HFF-Myc (cell line): ENCODE results near the gene CNOT6.
"Not testable (repeated sequence)": the region's sequence is repeated elsewhere in the genome, so short reads cannot be mapped to it uniquely, and the experiment has no call there.

ENCODE experiments used
- DNase-seq: peaks from one replicate; pipeline ENCODE4 v3.0.0-alpha.2; 2011; ENCODE audit warnings: low read depth; ENCODE audit errors: extremely low read depth
- H3K4me3 ChIP-seq: replicated peaks from 2 replicates; pipeline ENCODE4 v1.5.1; 2011; ENCODE audit warnings: low read depth, mild to moderate bottlenecking, control low read depth, low read length
- TF ChIP-seq, protein P1 (sequence below): IDR thresholded peaks from 2 replicates; pipeline ENCODE4 v1.5.1; 2012; ENCODE audit warnings: mild to moderate bottlenecking, low read depth, low read length, control low read depth; ENCODE audit errors: missing control alignments

CNOT6 gene

DNA sequence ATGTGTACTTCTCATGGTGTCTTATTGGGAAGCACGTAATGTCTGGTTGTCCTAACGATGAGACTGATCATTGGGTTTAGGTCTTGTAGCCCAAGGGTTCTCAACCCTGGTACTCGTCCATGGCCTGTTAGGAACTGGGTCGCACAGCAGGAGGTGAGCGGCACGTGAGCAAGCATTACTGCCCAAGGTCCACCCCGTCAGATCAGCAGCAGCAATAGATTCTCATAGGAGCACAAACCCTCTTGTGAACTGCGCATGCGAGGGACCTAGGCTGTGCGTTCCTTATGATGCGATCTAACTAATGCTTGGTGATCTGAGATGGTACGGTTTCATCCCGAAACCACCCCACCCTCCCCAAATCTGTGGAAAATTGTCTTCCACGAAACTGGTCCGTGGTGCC, 33.5 kb downstream of the CNOT6 start:
- no peak for DNase-seq
- no peak overlapping the region for H3K4me3 ChIP-seq
- TF ChIP-seq, protein P1, sequence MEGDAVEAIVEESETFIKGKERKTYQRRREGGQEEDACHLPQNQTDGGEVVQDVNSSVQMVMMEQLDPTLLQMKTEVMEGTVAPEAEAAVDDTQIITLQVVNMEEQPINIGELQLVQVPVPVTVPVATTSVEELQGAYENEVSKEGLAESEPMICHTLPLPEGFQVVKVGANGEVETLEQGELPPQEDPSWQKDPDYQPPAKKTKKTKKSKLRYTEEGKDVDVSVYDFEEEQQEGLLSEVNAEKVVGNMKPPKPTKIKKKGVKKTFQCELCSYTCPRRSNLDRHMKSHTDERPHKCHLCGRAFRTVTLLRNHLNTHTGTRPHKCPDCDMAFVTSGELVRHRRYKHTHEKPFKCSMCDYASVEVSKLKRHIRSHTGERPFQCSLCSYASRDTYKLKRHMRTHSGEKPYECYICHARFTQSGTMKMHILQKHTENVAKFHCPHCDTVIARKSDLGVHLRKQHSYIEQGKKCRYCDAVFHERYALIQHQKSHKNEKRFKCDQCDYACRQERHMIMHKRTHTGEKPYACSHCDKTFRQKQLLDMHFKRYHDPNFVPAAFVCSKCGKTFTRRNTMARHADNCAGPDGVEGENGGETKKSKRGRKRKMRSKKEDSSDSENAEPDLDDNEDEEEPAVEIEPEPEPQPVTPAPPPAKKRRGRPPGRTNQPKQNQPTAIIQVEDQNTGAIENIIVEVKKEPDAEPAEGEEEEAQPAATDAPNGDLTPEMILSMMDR: no peak

DNA sequence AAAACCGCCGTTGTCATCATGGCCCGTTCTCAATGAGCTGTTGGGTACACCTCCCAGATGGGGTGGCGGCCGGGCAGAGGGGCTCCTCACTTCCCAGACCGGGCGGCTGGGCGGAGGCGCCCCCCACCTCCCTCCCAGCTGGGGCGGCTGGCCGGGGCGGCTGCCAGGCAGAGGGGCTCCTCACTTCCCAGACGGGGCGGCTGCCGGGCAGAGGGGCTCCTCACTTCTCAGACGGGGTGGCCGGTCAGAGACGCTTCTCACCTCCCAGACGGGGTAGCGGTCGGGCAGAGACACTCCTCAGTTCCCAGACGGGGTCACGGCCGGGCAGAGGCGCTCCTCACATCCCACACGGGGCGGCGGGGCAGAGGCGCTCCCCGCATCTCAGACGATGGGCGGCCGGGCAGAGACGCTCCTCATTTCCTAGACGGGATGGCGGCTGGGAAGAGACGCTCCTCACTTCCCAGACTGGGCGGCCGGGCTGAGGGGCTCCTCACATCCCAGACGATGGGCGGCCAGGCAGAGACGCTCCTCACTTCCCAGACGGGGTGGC, 36.9 kb downstream of the CNOT6 start:
- not testable (repeated sequence) for DNase-seq, H3K4me3 ChIP-seq

DNA sequence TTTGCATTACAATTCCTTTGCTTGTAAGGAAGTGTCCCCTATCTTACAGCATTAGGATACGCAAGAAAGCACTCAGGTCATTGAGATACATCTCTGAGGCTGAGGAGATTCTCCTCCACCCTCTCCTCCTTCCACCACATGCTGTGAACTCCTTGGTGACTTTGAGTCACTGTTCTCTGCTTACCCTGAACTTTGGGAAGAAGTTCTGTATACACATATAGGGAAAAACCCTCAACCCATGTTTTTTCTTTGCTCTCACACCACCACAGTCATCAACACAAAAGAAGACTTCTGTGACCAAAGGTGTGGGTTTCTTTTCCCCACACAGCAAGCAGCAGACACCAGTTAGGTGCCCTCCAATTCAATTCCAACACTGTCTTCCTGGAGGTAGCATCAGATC, 38.1 kb downstream of the CNOT6 start:
- TF ChIP-seq, protein P1: no peak
- no peak for DNase-seq
- no peak overlapping the region for H3K4me3 ChIP-seq

DNA sequence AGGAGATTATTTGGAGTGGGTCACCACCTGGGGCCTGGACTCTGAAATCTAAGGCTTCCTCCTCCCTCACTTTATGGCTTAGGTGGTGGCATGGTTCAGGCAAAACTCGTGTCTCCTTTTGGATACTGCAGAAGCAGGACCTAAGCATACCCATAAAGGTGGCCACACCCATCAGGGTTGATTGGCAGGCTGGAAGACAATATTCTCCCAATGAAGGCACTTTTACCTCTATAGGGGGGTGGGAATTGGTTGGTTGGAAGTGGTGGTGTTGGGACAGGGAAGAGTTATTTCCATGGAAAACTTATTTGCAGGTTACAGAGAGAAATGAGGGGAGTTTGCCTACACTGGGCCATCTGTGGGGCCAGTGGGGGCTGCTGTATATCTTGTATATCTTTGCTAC, 39.7 kb downstream of the CNOT6 start:
- H3K4me3 ChIP-seq: no peak overlapping the region
- no peak for DNase-seq
- TF ChIP-seq, protein P1: no peak

DNA sequence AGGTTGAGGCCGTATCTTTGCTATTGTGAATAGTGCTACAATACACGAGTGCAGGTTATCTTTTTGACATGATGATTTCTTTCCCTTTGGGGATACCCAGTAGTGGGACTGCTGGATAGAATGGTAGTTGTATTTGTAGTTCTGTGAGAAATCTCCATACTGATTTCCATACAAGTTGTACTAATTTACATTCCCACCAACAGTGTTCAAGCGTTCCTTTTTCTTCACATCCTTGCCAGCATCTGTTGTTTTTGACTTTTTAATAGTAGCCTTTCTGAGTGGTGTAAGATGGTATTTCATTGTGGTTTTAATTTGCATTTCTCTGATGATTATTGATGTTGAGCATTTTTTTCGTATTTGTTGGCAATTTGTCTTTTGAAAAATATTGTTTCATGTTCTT, 41.4 kb downstream of the CNOT6 start:
- TF ChIP-seq, protein P1: no peak
- no peak overlapping the region for H3K4me3 ChIP-seq
- DNase-seq: no peak

DNA sequence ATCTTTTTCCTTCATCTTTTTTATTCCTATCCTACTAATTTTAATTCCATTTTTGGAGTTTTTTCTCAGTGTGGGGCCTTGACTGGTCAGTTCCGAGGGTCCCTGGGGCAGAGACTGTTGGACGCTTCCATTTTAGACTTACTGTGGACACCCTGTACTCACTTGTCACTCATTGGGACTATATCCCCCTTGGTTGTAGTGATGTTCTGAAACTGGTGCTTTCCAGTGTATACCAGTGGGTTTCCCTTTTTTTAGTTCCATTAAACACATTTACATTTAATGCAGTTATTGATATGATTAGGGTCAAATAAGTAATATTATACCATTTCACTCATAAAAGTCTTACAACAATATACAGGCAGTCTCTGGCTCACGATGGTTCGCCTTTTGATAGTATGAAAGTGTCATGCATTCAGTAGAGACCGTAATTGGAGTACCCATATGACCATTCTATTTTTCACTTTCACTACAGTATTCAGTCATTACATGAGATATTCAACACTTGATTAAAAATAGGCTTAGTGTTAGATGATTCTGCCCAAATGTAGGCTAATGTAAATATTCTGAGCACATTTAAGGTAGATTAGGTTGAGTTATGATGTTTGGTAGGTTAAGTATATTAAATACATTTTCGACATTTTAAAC, 46.0 kb downstream of the CNOT6 start:
- DNase-seq: no peak
- H3K4me3 ChIP-seq: no peak overlapping the region
- TF ChIP-seq, protein P1: no peak

DNA sequence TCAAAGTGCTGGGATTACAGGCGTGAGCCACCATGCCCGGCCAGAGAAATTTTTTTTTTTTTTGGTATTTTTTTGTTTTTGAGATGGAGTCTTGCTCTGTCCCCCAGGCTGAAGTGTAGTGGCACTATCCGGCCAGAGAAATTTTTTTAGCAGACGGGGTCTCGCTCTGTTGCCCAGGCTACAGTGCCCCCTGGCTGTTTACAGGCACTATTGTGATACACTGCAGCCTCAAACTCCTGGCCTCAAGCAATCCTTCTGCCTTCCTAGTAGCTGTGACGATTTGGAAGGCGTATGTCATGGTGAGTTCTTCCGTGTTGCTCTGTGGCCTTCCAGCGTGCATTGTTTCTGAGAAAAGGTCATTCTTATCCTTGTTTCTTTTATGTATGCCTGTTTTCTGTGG, 47.5 kb downstream of the CNOT6 start:
- DNase-seq: no peak
- H3K4me3 ChIP-seq: no peak overlapping the region
- TF ChIP-seq, protein P1: no peak
